GM23338 (cell line): ENCODE data around the gene ASB16. TPM values are rescaled to one million over a fixed set of nuclear protein-coding genes. Genes with fewer than 3 reads are reported as not detected.

Experiments used
- ATAC-seq: fragments of 200-7000 bp; cut with Tn5 transposase; 3 replicates; pipeline ENCODE4 v1.9.1; 2020
- DNase-seq: peaks from one replicate; pipeline ENCODE4 v3.0.0-alpha.2; 2015; ENCODE audit warnings: low spot score
- H2AFZ ChIP-seq: fragments of 200-600 bp; sonication (generic); 2 replicates; pipeline ENCODE4 v1.8.0; 2016; ENCODE audit warnings: antibody characterized with exemption, mild to moderate bottlenecking, moderate library complexity
- H3F3A ChIP-seq: fragments of 200-600 bp; sonication (generic); replicated peaks from 2 replicates; pipeline ENCODE4 v1.8.0; 2017; ENCODE audit warnings: antibody characterized with exemption, mixed run types, low read depth
- H3K27ac ChIP-seq: fragments of 200-600 bp; sonication (generic); 2 replicates; pipeline ENCODE4 v1.6.1; 2016; ENCODE audit warnings: low read depth
- H3K27me3 ChIP-seq: fragments of 200-600 bp; sonication (generic); 2 replicates; pipeline ENCODE4 v1.8.0; 2016; ENCODE audit warnings: mild to moderate bottlenecking, mixed run types, moderate library complexity; ENCODE audit not compliant: insufficient read depth
- H3K36me3 ChIP-seq: fragments of 200-600 bp; sonication (generic); 2 replicates; pipeline ENCODE4 v1.8.0; 2016; ENCODE audit warnings: mild to moderate bottlenecking; ENCODE audit not compliant: insufficient read depth
- H3K4me1 ChIP-seq: fragments of 200-600 bp; sonication (generic); 2 replicates; pipeline ENCODE4 v1.8.0; 2016; ENCODE audit warnings: mild to moderate bottlenecking, moderate library complexity; ENCODE audit not compliant: insufficient read depth
- H3K4me2 ChIP-seq: fragments of 200-600 bp; sonication (generic); 2 replicates; pipeline ENCODE4 v1.7.1; 2017; ENCODE audit warnings: mixed run types
- H3K4me3 ChIP-seq: fragments of 200-600 bp; sonication (generic); 2 replicates; pipeline ENCODE4 v1.6.1; 2016; ENCODE audit warnings: mixed run types
- H3K79me2 ChIP-seq: fragments of 200-600 bp; sonication (generic); replicated peaks from 2 replicates; pipeline ENCODE4 v1.8.0; 2017; ENCODE audit warnings: mild to moderate bottlenecking; ENCODE audit not compliant: insufficient read depth
- H3K9me2 ChIP-seq: fragments of 200-600 bp; sonication (generic); 2 replicates; pipeline ENCODE4 v1.8.0; 2017; ENCODE audit not compliant: insufficient read depth
- H4K20me1 ChIP-seq: fragments of 200-600 bp; sonication (generic); replicated peaks from 2 replicates; pipeline ENCODE4 v1.8.0; 2017; ENCODE audit warnings: mild to moderate bottlenecking; ENCODE audit not compliant: insufficient read depth
- H3K27ac Mint-ChIP-seq: 2 replicates; pipeline ENCODE4 v1.8.0; 2020; ENCODE audit warnings: inconsistent platforms, mild to moderate bottlenecking, moderate library complexity, mixed read lengths
- H3K27me3 Mint-ChIP-seq: 3 replicates; pipeline ENCODE4 v1.8.0; 2022; ENCODE audit warnings: low read depth, mild to moderate bottlenecking, moderate library complexity, mixed read lengths, inconsistent platforms; ENCODE audit not compliant: insufficient read depth, poor library complexity
- H3K36me3 Mint-ChIP-seq: 3 replicates; pipeline ENCODE4 v1.8.0; 2021; ENCODE audit warnings: low read depth, mild to moderate bottlenecking, inconsistent platforms, moderate library complexity, mixed read lengths
- H3K4me1 Mint-ChIP-seq: 3 replicates; pipeline ENCODE4 v1.8.0; 2020; ENCODE audit warnings: mild to moderate bottlenecking, inconsistent platforms, mixed read lengths
- H3K4me3 Mint-ChIP-seq: 3 replicates; pipeline ENCODE4 v1.8.0; 2021; ENCODE audit warnings: moderate library complexity, mild to moderate bottlenecking, inconsistent platforms, mixed read lengths
- H3K9me3 Mint-ChIP-seq: 3 replicates; pipeline ENCODE4 v1.8.0; 2020; ENCODE audit warnings: moderate library complexity, mild to moderate bottlenecking, inconsistent platforms, mixed read lengths
- CTCF ChIP-seq, 2 experiments: fragments of 200-600 bp in 1 of 2; sonication (generic) in 1 of 2; conservative IDR thresholded peaks; 2 replicates each; pipeline versions ENCODE4 v1.5.1 to v1.6.1; 2016 to 2017; ENCODE audit warnings: antibody characterized with exemption in 2 of 2, low read depth in 2 of 2, mild to moderate bottlenecking in 2 of 2, moderate library complexity in 1 of 2
- ETS1 ChIP-seq: IDR thresholded peaks from 2 replicates; pipeline ENCODE4 v1.6.1; 2016; ENCODE audit warnings: antibody characterized with exemption
- EZH2phosphoT487 ChIP-seq: fragments of 200-600 bp; sonication (generic); IDR thresholded peaks from one replicate; pipeline ENCODE4 v1.8.1; 2018; ENCODE audit warnings: antibody characterized with exemption; ENCODE audit not compliant: unreplicated experiment
- POLR2AphosphoS5 ChIP-seq: IDR thresholded peaks from 2 replicates; pipeline ENCODE4 v1.6.1; 2016; ENCODE audit warnings: antibody characterized with exemption, low read depth
- REST ChIP-seq: IDR thresholded peaks from one replicate; pipeline ENCODE4 v1.6.1; 2018; ENCODE audit warnings: antibody characterized with exemption; ENCODE audit not compliant: unreplicated experiment
- STAT1 ChIP-seq: IDR thresholded peaks from one replicate; pipeline ENCODE4 v1.6.1; 2016; ENCODE audit warnings: antibody characterized with exemption; ENCODE audit not compliant: unreplicated experiment
- ZNF114 ChIP-seq: fragments of 250-450 bp; sonication (Bioruptor Pico); IDR thresholded peaks from 2 replicates; pipeline ENCODE4 v1.5.0; 2020; ENCODE audit warnings: mild to moderate bottlenecking, moderate library complexity
- ZNF331 ChIP-seq: fragments of 250-450 bp; sonication (Bioruptor Pico); IDR thresholded peaks from 2 replicates; pipeline ENCODE4 v1.5.0; 2020; ENCODE audit warnings: low read depth, mild to moderate bottlenecking, moderate library complexity
- polyA plus RNA-seq: library from polyadenylated mRNA; unstranded; fragments of >200 nt; fragmentation: Nextera tagmentation; extraction: Ambion mirVana; gene quantifications from 2 replicates; pipeline ENCODE4 v1.2.1, GENCODE V29; 2016
- total RNA-seq: library from RNA; depleted of rRNA; stranded (reverse); fragments of >200 nt; shearing (Covaris generic); gene quantifications from 2 replicates; pipeline ENCODE4 v1.2.3, GENCODE V29; 2014

The ASB16 gene
- total and polyA plus RNA-seq, 2 experiments from 2014 or later = 0.47 TPM; not detected in 1

GRCh38 chr17:44212507-44213402 lies 42.3 kb downstream of the ASB16 start:
- peak overlapping the region; percentile 37; the same call in 2 of the 3 replicates for H3K4me3 Mint-ChIP-seq
- H3K4me3 ChIP-seq = no peak overlapping the region
- H3K36me3 Mint-ChIP-seq = peaks cover 89% of the 10 kb centered on the region
- no peaks in the 10 kb centered on the region for H3K9me3 Mint-ChIP-seq
- peaks cover 13% of the 10 kb centered on the region for H3K79me2 ChIP-seq
- H3K27ac Mint-ChIP-seq = peak overlapping the region; percentile 72; the same call in 1 of the 2 replicates
- H3K27ac ChIP-seq = no peak overlapping the region
- no peaks in the 10 kb centered on the region for H3K9me2 ChIP-seq
- peaks cover 32% of the 10 kb centered on the region for H3K36me3 ChIP-seq
- peaks cover 27% of the 10 kb centered on the region for H3K4me1 Mint-ChIP-seq
- H3K4me1 ChIP-seq = peaks cover 4% of the 10 kb centered on the region; the same call in 1 of the 2 replicates
- H3F3A ChIP-seq = peaks cover 35% of the 10 kb centered on the region; the same call in 1 of the 2 replicates
- DNase-seq (no peak), ATAC-seq (no peak)
- peaks cover 27% of the 10 kb centered on the region for H3K27me3 Mint-ChIP-seq
- H3K4me2 ChIP-seq = no peak overlapping the region
- no peak overlapping the region for H2AFZ ChIP-seq
- peaks cover 11% of the 10 kb centered on the region for H4K20me1 ChIP-seq
- no peaks in the 10 kb centered on the region for H3K27me3 ChIP-seq
- TF ChIP-seq STAT1 (no peak), REST (no peak), EZH2phosphoT487 (no peak), ZNF331 (CRISPR knock-in tag) (no peak), POLR2AphosphoS5 (no peak), ZNF114 (CRISPR knock-in tag) (no peak), ETS1 (no peak), CTCF (conservative IDR thresholded peaks at IDR 0.05; ENCODE audit: low read depth in 2 of 2) (no peak)
